Breast epithelium (tissue), 4 donors: Measurements from ENCODE around the gene THAP2. TPM values are rescaled to one million over a fixed set of nuclear protein-coding genes. Genes with fewer than 3 reads are reported as not detected.

Experiments used
- DNase-seq, 2 donors: peaks; one replicate each; pipeline ENCODE4 v3.0.0-alpha.2; 2019; ENCODE audit warnings: low spot score in 2 of 2
- H3K27ac ChIP-seq, 2 donors: fragments of 200-600 bp; sonication (generic) in 1 of 2; one replicate each; pipeline ENCODE4 v1.5.1; 2016 to 2019; ENCODE audit warnings: mild to moderate bottlenecking in 1 of 2
- H3K27me3 ChIP-seq, 2 donors: fragments of 200-600 bp; sonication (generic) in 1 of 2; one replicate each; pipeline versions ENCODE4 v1.5.1 to v1.6.0; 2017 to 2019; ENCODE audit warnings: control low read depth in 1 of 2, mild to moderate bottlenecking in 1 of 2
- H3K36me3 ChIP-seq: fragments of 200-600 bp; one replicate; pipeline ENCODE4 v1.5.1; 2019
- H3K4me1 ChIP-seq, 2 donors: fragments of 200-600 bp; sonication (generic); one replicate each; pipeline ENCODE4 v1.5.1; 2016 to 2019; ENCODE audit warnings: control low read depth in 1 of 2
- H3K4me3 ChIP-seq, 3 donors: fragments of 200-600 bp; sonication (generic); 1 replicate in 2 of 3; 2 replicates in 1 of 3; pipeline ENCODE4 v1.5.1; 2016 to 2019; ENCODE audit warnings: mild to moderate bottlenecking in 3 of 3, moderate library complexity in 2 of 3
- H3K9me3 ChIP-seq, 2 donors: fragments of 200-600 bp; sonication (generic) in 1 of 2; one replicate each; pipeline ENCODE4 v1.5.1; 2016 to 2019; ENCODE audit warnings: control low read depth in 1 of 2
- POLR2A ChIP-seq: fragments of 450-650 bp; IDR thresholded peaks from one replicate; pipeline ENCODE4 v1.6.1; 2016; ENCODE audit warnings: antibody characterized with exemption, mild to moderate bottlenecking, moderate library complexity
- POLR2AphosphoS5 ChIP-seq, 3 donors: sonication (generic); formaldehyde crosslinking; IDR thresholded peaks; one replicate each; pipeline ENCODE4 v1.6.1; 2017; ENCODE audit warnings: antibody characterized with exemption in 3 of 3
- intact Hi-C: fragments of 100-400 bp; cut with DNase I; formaldehyde crosslinking; loops from one replicate; pipeline ENCODE4 v1.15.1; 2023; ENCODE audit warnings: low total_unique reads
- total RNA-seq, 3 donors: library from RNA; depleted of rRNA; stranded (reverse); fragments of >200 nt; gene quantifications; one replicate each; pipeline ENCODE4 v1.1.0, GENCODE V29; 2016
- TF ChIP-seq, protein P1 (sequence below), 3 donors: fragments of 450-650 bp; IDR thresholded peaks; one replicate each; pipeline ENCODE4 v1.5.1; 2016 to 2017; ENCODE audit warnings: antibody characterized with exemption in 3 of 3, mild to moderate bottlenecking in 3 of 3, moderate library complexity in 3 of 3

THAP2 gene
- total RNA-seq, 3 donors from 2014 or later, result 2.6 to 8.2 (median 2.6) TPM

DNA sequence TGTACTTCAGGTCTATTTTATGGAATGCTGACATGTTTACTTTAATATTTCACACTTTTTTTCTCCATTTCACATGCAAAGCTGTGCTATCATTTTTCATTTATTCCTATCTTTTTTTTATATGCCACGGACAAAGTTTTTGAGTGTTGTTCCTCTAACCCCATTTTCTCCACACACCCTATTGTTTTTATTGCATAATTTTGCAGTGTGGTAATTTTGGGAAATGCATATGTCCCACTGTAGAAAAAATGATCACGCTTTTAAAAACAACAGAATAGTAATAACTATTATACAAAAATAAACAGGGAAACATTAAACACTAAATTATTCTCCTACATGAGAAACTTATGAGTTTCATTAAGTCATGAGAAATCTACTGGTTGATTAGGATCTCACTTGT, 14.7 kb upstream of the THAP2 start:
- no peaks in the 10 kb centered on the region for H3K4me1 ChIP-seq
- no peaks in the 10 kb centered on the region for H3K36me3 ChIP-seq
- intact Hi-C loops, result no loop called here
- no peak overlapping the region for H3K27ac ChIP-seq
- H3K27me3 ChIP-seq, result no peaks in the 10 kb centered on the region
- TF ChIP-seq POLR2AphosphoS5 (IDR thresholded peaks at IDR 0.05), result no peak
- no peak for TF ChIP-seq POLR2A
- TF ChIP-seq, protein P1, sequence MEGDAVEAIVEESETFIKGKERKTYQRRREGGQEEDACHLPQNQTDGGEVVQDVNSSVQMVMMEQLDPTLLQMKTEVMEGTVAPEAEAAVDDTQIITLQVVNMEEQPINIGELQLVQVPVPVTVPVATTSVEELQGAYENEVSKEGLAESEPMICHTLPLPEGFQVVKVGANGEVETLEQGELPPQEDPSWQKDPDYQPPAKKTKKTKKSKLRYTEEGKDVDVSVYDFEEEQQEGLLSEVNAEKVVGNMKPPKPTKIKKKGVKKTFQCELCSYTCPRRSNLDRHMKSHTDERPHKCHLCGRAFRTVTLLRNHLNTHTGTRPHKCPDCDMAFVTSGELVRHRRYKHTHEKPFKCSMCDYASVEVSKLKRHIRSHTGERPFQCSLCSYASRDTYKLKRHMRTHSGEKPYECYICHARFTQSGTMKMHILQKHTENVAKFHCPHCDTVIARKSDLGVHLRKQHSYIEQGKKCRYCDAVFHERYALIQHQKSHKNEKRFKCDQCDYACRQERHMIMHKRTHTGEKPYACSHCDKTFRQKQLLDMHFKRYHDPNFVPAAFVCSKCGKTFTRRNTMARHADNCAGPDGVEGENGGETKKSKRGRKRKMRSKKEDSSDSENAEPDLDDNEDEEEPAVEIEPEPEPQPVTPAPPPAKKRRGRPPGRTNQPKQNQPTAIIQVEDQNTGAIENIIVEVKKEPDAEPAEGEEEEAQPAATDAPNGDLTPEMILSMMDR (IDR thresholded peaks at IDR 0.05), result no peak
- H3K9me3 ChIP-seq, result no peaks in the 10 kb centered on the region
- no peak for DNase-seq
- no peak overlapping the region for H3K4me3 ChIP-seq

DNA sequence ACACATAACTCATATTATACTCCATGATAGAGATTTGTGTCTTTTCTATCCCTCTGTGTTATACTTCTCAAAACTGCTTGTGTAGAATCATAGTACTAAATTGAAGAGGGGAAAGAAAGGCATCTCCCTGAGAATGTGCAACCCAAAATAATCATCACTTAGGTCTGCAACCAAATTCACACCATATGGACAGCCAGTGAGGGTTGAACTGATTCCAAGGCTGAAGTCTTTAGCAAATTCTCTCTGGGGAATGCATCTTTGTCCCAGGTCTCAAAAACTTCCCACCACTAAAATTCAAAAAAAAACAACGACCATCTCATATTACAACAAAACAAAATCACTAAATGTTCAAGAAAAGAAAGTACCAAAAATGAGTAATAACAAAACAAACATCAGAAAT, 11.4 kb upstream of the THAP2 start:
- Histone ChIP-seq H3K27ac (no peak overlapping the region), H3K36me3 (no peaks in the 10 kb centered on the region), H3K27me3 (no peaks in the 10 kb centered on the region), H3K4me1 (peaks cover 0 to 7% of the 10 kb centered on the region in 2 donors), H3K9me3 (no peaks in the 10 kb centered on the region), H3K4me3 (no peak overlapping the region)
- no peak for DNase-seq
- intact Hi-C loops, result no loop called here
- TF ChIP-seq, protein P1 (IDR thresholded peaks at IDR 0.05), result no peak
- no peak for TF ChIP-seq POLR2A
- no peak for TF ChIP-seq POLR2AphosphoS5 (IDR thresholded peaks at IDR 0.05)

DNA sequence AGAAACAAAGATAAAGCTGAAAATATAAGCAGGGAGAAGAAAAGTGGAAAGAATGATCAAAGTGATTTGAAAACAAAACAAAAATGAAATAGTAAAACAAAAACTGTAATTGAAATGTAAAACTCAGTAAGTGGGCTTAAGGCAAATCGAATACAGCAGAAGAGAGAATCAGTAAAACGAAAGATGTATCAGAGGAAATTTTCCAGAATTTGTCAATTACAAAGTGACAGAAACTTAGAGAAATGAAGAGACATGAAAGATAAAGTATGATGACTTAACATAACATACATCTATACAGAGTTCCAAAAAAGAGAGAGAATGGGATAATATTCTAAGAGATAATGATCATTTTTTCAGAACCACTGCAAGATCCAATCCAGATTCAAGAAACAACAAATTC, 11.0 kb upstream of the THAP2 start:
- DNase-seq, result no peak
- Histone ChIP-seq H3K4me1 (peaks cover 0 to 7% of the 10 kb centered on the region in 2 donors), H3K4me3 (no peak overlapping the region), H3K27me3 (no peaks in the 10 kb centered on the region), H3K27ac (no peak overlapping the region), H3K9me3 (no peaks in the 10 kb centered on the region), H3K36me3 (no peaks in the 10 kb centered on the region)
- no peak for TF ChIP-seq POLR2AphosphoS5 (IDR thresholded peaks at IDR 0.05)
- no peak for TF ChIP-seq POLR2A
- TF ChIP-seq, protein P1 (IDR thresholded peaks at IDR 0.05), result no peak
- intact Hi-C loops, result no loop called here

DNA sequence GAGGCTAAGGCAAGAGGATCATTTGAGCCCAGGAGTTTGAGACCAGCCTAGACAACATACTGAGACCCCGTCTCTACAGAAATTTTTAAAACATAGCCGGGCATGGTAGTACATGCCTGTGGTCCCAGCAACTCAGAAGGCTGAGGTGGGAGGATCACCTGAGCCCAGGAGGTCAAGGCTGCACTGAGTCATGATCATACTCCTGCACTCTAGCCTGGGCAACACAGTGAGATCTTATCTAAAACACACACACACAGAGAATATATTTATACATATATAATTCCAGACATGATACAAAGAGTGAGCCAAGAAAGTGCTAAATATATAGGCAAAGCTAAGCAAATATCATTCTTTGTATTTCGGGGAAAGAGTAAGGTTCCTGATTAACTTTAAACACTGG, 9.9 kb upstream of the THAP2 start:
- H3K4me1 ChIP-seq, result peaks cover 0 to 7% of the 10 kb centered on the region in 2 donors
- intact Hi-C loops, result no loop called here
- TF ChIP-seq POLR2AphosphoS5 (IDR thresholded peaks at IDR 0.05), result no peak
- TF ChIP-seq POLR2A, result no peak
- TF ChIP-seq, protein P1 (IDR thresholded peaks at IDR 0.05), result no peak
- H3K36me3 ChIP-seq, result no peaks in the 10 kb centered on the region
- no peaks in the 10 kb centered on the region for H3K27me3 ChIP-seq
- no peak overlapping the region for H3K4me3 ChIP-seq
- no peak overlapping the region for H3K27ac ChIP-seq
- H3K9me3 ChIP-seq, result no peaks in the 10 kb centered on the region
- DNase-seq, result no peak

DNA sequence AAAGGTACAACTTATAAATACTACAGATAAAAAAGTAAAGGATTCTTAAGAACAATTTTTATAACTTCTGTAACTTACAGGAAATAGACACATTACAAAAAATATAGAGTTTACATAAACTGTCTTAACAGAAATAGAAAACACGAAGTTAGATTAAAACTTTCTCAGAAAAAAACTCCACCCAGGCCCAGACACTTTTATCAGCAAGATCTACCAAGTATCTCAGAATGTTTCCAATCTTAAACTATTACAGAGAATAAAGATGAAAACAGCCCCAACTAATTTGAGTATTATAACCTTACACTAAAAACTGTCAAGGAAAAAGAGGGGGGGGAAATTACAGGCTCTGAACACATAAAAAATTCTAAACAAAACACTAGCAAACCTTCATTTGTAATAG, 8.6 kb upstream of the THAP2 start:
- Histone ChIP-seq H3K9me3 (no peaks in the 10 kb centered on the region), H3K27me3 (no peaks in the 10 kb centered on the region), H3K27ac (no peak overlapping the region), H3K36me3 (no peaks in the 10 kb centered on the region), H3K4me1 (peaks cover 0 to 7% of the 10 kb centered on the region in 2 donors), H3K4me3 (no peak overlapping the region)
- TF ChIP-seq, protein P1 (IDR thresholded peaks at IDR 0.05), result no peak
- TF ChIP-seq POLR2AphosphoS5 (IDR thresholded peaks at IDR 0.05), result no peak
- TF ChIP-seq POLR2A, result no peak
- no peak for DNase-seq
- intact Hi-C loops, result no loop called here
